Erythroblast (primary cell): ENCODE results near the gene TTC39B.

Source experiments
- DNase-seq, 2 experiments: peaks; one replicate each; lab custom pipeline; 2025; lab: John Stamatoyannopoulos, UW
- GATA1 ChIP-seq: IDR thresholded peaks from 2 replicates; pipeline ENCODE4 v1.6.1; 2011; ENCODE audit warnings: low read depth, mild to moderate bottlenecking, control low read depth, low read length, moderate library complexity
- POLR2A ChIP-seq: IDR thresholded peaks from 2 replicates; pipeline ENCODE4 v1.6.1; 2011; ENCODE audit warnings: mild to moderate bottlenecking, low read length

Gene TTC39B

GRCh38 chr9:15311607-15312006 lies 4.6 kb upstream of the TTC39B start:
- TF ChIP-seq POLR2A (no peak), GATA1 (no peak)
- DNase-seq, result no peak

GRCh38 chr9:15310107-15310850 lies 3.3 kb upstream of the TTC39B start:
- no peak for DNase-seq
- TF ChIP-seq POLR2A (no peak), GATA1 (no peak)

GRCh38 chr9:15308511-15308910 lies 1.5 kb upstream of the TTC39B start:
- no peak for DNase-seq
- no peak for TF ChIP-seq GATA1
- no peak for TF ChIP-seq POLR2A

GRCh38 chr9:15307523-15307841 lies 466 bp upstream of the TTC39B start:
- TF ChIP-seq GATA1 (no peak), POLR2A (no peak)

GRCh38 chr9:15306068-15306756 lies 804 bp downstream of the TTC39B start:
- DNase-seq, result peak; percentile 25 to 34

More at GRCh38 chr9:15307523-15307841, 466 bp upstream of the TTC39B start:
- DNase-seq, result no peak

GRCh38 chr9:15305470-15305869 lies 1.5 kb downstream of the TTC39B start:
- no peak for DNase-seq
- TF ChIP-seq GATA1 (no peak), POLR2A (no peak)

More at GRCh38 chr9:15306068-15306756, 804 bp downstream of the TTC39B start:
- no peak for TF ChIP-seq GATA1
- TF ChIP-seq POLR2A, result no peak

- no peak for TF ChIP-seq GATA1
- TF ChIP-seq POLR2A, result no peak
- DNase-seq, result no peak
These were observed 2.4 kb downstream of the TTC39B start for GRCh38 chr9:15304632-15305031.

- TF ChIP-seq POLR2A, result no peak
- DNase-seq, result no peak
These were observed 6.8 kb downstream of the TTC39B start for GRCh38 chr9:15300218-15300617.

GRCh38 chr9:15299374-15299939 lies 7.6 kb downstream of the TTC39B start:
- TF ChIP-seq GATA1 (no peak), POLR2A (no peak)
- DNase-seq, result peak in 1 of 2 experiments; percentile 13

GRCh38 chr9:15298362-15298761 lies 8.7 kb downstream of the TTC39B start:
- no peak for DNase-seq
- TF ChIP-seq POLR2A (no peak), GATA1 (no peak)

- DNase-seq, result peak; percentile 30 to 44
These were observed 11.1 kb downstream of the TTC39B start for GRCh38 chr9:15295761-15296405.

GRCh38 chr9:15294604-15295003 lies 12.4 kb downstream of the TTC39B start:
- no peak for DNase-seq
- TF ChIP-seq GATA1 (no peak), POLR2A (no peak)

More at GRCh38 chr9:15295761-15296405, 11.1 kb downstream of the TTC39B start:
- TF ChIP-seq POLR2A, result no peak
- TF ChIP-seq GATA1, result no peak

- no peak for DNase-seq
- TF ChIP-seq POLR2A (no peak), GATA1 (no peak)
These were observed 13.2 kb downstream of the TTC39B start for GRCh38 chr9:15293804-15294316.

GRCh38 chr9:15293084-15293483 lies 13.9 kb downstream of the TTC39B start:
- TF ChIP-seq GATA1, result no peak
- TF ChIP-seq POLR2A, result no peak
- no peak for DNase-seq
